GM19193 (cell line): ENCODE results near the gene ARMCX5.
A peak's percentile ranks its signal among the peaks of the same experiment; 100 is the strongest.

Source experiments
- POLR2A ChIP-seq: IDR thresholded peaks from 4 replicates; pipeline ENCODE4 v1.6.1; 2011; ENCODE audit not compliant: insufficient read depth, insufficient read length; ENCODE audit errors: extremely low read depth

Gene ARMCX5

DNA sequence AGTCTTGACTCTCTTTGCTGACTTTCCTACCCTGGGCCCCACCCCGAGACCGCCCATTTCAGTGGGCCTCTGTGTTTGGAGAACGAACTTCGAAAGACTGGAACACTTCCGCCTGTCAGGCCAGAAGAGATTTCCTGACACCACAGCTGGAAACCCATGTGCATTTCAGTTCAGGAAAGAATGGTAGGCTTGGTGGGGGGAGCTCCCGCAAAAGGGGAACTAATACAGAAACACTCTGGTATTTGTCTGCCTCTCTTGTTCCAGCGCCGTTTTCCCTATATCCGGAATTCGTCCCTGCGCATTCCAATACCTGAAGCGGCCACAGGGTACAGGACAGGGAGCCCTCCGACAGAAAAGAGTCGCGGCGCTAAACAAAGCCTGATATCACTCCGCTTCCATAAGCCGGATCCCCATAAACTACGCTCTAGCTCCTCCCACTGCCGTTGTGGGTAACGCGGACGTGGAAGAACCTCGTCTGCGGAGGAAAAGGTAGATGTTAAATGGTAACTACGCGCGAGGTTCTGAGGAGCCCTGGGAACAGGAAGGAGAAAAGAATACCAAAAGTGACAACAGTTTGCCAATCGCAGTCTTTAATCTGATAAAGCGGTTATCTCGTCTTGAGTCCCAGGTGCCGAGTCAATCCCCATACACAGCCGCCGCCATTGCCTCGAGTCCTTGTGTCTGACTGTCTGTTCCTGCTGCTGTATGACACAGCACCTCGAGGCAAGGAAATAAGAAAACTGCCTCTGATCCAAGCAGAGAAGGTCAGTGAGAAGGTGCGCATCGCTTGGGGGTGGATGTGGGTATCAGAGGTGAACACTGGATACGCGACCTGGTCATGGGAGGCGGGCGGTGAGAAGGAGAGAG, at the start of gene ARMCX5:
Gene ARMCX5, plus strand, starts transcription at position 432 of the 867 bp plus-strand sequence. CDS start 2,627 bp downstream, outside the sequence.
- TF ChIP-seq POLR2A = peak; percentile 77

DNA sequence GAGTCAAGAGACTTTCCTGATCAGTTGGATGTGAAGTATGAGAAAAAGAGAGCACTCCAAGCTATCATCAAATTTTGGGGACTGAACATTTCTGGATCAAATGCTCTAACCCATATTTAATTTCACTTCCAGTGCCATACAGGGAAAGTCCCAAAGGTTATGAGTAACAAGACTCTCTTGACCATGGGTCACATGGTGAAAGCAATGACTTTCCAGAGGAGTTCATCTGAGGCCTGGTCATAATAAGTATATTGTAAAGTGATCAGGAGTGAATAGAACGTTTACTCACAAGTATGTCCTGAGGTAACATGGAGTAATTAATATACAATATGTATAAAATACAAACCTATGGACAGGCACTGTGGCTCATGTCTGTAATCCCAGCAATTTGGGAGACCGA, 40.7 kb upstream of the ARMCX5 start:
- no peak for TF ChIP-seq POLR2A

DNA sequence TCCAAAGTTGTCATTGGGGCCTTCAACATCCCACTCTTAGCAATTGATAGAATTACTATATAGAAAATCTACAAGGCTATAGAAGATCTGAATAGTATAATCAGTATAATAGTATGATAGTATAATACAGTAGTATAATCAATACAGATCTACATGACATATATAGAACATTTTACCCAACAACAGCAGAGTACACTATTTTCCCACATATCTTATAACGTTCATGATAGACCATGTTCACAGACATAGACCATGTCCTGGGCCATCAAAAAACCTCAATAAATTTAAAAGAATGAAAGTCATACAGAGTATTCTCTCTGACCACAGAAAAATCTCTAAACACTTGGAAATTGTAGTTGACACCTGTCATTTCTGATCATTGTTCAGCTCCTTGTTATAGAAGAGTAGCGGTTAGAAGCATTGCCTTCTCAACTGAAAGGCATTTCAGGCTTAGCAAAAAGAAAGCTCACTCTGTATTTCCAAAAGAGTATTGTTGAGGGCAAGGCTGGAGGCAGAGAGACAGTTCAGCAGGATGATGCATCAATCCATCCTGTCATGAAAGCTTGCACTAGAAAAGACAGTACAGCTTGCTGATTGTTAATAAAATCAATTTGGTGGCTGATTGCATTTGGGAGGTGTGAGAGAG, 38.8 kb upstream of the ARMCX5 start:
- no peak for TF ChIP-seq POLR2A

DNA sequence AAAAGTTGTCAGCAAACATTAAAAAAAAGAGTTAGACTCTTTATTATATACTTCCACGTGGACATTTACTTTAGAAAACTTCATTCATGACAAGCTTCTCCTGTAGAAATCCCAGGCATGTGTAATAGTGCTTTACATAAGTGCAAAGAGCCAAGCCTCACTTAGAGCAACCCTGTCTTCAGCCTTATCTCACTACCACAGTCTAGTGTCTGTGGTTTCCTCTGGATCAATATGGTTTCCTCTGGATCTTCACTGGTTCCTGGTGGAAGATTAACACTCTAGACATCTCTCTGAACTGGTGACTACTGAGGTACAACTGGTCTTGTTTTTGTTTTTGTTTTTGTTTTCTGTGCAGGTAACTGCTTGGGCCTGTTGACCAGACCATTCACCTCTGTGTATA, 18.4 kb upstream of the ARMCX5 start:
- TF ChIP-seq POLR2A = no peak

DNA sequence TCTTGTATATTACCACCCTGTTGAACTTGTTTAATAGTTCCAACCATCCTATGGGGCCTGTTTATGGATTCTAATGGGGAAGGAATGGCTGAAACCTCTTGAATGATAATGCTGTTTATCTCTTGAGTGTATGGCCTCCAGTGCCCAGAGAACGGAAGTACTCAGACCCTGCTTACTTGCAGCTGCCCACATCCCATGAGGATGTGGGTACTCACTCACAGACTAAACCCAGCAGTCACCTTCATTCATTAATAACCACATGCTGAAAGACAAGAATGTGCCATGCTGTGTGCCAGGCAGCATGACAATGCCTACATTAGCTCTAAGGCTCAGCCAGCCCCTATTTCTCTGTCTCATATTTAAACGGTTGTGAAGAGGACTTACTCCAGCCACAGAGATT, 5.9 kb upstream of the ARMCX5 start:
- no peak for TF ChIP-seq POLR2A

DNA sequence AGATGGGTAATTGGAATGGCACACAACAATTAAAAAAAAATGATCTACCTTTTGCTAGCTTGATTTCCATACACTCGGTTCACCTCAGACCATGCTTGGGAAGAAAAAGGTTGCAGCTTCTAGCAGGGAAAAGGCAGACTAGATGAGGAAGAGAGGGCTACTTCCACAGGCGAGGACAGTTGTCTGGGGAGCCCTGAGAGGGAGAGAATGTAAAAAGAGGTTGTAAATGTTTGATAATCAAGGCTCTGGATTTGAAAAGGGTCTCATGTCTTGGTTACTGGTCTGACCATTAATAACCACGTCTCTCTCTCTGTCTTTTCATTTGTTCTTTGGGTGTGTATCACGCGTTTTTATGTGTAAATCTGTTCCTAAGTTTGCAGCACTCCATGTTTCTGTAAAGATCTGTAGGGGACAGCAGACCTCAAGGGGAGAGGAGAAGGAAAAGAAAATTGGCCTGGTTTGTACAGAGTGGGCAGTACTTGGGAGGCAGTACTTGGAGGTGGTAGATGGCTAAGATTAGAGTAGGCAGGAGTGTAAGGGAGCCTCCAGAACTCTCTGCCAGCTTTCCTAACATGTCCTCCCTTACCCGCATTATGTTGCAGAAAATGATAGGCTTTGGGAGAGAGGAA, 750 bp downstream of the ARMCX5 start:
- TF ChIP-seq POLR2A = no peak

DNA sequence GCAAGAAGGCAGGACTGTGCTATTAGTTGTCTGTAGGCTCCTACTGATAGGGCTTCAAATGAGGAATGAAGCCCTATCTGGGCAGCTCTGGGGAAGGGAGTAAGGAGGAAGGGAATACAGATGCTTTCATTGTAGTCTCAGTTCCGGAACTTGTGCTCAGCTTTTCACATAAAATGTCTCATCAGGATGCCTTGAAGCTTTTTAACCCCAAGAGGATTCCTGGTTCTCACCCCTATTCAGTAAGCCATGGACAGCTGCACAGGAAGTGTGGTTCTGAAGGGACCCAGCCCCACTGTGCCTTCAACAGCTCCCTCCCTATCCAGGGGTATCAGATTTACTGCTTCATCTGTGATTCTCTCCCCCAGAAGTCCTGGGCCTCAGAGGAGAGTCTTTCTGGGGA, 5.0 kb downstream of the ARMCX5 start:
- no peak for TF ChIP-seq POLR2A

DNA sequence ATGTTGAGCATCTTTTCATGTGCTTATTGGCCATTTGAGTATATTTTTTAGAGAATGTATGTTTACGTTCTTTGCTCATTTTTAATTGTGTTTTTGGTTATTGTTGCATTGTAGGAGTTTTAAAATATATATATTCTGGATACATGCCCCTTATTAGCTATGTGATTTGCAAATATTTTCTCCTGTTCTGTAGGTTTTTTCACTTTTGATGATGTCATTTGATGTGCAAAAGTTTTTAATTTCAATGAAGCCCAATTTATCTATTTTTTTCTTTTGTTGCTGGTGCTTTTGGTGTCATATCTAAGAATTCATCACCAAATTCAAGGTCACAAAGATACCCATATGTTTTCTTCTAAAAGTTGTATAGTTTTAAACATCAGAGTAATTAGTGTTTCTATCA, 6.8 kb downstream of the ARMCX5 start:
- no peak for TF ChIP-seq POLR2A

DNA sequence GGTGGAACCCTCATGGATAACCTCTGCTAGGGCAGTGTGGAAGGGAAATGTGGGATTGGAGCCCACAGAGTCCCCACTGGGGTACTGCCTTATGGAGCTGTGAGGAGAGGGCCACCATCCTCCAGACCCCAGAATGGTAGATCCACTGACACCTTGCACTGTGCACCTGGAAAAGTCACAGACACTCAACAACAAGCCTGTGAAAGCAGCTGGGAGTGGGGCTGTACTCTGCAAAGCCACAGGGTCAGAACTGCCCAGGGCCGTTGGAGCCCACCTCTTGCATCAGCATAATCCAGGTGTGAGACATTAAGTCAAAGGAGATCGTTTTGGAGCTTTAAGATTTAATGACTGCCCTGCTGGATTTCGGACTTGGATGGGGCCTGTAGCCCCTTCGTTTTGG, 11.6 kb downstream of the ARMCX5 start:
- TF ChIP-seq POLR2A = no peak

DNA sequence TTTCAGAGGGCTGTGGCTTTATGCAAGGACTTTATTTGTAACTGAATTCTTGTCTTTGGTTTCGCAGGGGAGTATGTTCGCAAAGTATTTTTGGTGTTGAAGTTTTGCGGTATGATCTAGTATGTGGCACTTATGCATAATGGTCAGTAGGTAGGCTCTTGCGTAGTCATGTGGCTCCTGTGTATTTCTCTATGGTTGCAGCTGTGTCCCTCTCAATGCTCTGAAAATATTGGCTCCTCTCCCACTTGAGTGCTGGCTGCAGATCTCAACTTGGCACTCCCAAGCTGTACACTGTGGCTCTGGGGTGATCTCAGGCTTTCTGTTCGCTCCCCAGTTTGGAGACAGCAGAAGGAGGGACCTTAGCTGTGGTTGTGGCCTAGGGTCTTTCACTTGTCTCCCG, 24.8 kb downstream of the ARMCX5 start:
- no peak for TF ChIP-seq POLR2A

DNA sequence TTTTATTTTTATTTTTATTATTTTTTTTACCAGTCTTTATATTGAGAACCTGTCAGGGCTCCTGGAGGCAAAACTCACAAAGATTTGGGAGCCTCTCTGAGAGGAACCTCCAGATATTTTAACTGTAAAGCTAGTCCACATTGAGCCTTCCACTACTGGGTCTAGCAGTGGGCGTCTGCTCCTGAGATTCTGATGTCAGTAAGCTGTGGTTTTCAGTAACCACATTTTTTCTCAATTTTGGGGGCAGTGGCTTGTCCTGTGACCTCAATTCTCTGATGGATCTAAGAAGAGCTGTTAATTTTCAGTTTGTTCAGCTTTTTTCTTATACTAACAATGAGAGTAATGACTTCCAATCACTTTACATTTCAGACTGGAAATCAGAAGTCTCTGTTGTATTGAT, 28.3 kb downstream of the ARMCX5 start:
- no peak for TF ChIP-seq POLR2A

DNA sequence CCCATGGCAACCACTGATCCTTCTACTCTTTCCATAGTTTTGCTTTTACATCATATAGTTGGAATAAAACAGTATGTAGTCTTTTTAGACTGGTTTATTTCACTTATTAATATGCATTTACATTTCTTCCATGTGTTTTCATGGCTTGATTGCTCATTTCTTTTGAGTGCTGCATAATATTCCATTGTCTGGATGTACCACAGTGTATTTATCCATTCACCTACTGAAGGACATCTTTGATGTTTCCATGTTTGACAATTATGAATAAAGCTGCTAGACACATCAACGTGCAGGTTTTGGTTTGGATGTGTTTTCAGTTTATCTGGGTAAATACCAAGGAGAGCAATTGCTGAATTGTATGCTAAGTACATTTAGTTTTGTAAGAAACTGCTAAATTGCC, 38.2 kb downstream of the ARMCX5 start:
- no peak for TF ChIP-seq POLR2A

DNA sequence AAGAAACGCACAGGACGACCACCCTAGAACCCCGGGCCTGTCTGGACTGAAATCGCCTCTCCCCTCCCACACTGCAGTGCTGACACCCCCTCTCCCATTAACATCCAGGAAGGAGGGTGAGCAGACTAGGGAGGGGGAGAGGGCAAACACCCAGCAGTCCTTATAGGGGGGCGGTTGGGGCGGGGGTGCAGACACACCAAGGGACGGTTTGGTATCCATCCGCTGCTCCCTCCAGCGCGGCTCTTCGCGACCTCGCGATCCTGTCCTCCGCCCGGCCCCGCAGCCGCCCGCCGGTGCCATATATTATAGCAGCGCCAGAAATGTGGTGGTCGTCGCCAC, 51.6 kb downstream of the ARMCX5 start:
- TF ChIP-seq POLR2A = no peak

DNA sequence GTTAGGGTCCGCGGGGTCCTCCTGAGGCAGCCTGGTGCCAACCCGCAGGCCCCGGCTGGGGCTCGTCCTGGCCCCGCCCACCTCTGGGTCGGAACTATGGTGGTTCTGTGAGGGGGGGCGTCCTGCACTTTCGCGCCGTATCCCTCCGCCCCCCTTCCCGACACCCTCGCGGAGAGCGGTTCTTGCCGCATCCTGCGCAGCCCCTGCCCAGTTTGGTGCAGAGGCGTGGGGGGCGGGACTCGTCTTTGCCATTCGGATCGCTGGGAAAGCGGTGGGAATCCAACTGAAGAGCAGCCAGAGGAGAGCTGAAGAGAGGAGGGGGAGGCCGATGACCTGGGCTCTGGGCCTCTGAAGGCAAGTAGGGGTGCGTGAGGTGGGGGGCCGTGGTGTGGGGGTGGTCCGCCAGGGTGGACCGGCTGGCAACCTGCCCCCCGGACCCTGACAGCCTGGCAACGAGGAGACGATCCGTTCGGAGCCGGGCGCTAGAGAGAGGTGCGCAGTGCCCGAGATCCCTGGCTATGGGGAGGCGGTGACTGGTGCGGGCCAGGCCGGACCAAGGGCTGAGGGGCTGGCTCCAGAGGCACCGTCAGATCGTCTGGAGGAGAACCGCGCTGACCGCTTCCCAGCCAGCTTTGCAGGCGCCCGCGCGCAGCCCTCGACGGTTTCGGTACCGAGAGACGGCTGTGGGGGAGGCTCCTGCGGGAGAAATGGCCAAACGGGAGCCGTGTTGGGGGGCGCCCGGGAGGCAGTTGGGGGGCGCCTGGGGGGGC, 52.1 kb downstream of the ARMCX5 start, which contains the start of gene GPRASP1:
Gene GPRASP1, plus strand, starts transcription at position 242 of the 770 bp plus-strand sequence. CDS start 2,431 bp downstream, outside the sequence.
- TF ChIP-seq POLR2A = no peak
